GM12874 (cell line): ENCODE data around the gene SECISBP2.

ENCODE experiments used
- TF ChIP-seq, protein P1 (sequence below): IDR thresholded peaks from 2 replicates; pipeline ENCODE4 v1.5.1; 2011; ENCODE audit warnings: low read depth, mild to moderate bottlenecking, control low read depth, low read length, moderate library complexity; ENCODE audit not compliant: insufficient read depth

SECISBP2 gene

DNA sequence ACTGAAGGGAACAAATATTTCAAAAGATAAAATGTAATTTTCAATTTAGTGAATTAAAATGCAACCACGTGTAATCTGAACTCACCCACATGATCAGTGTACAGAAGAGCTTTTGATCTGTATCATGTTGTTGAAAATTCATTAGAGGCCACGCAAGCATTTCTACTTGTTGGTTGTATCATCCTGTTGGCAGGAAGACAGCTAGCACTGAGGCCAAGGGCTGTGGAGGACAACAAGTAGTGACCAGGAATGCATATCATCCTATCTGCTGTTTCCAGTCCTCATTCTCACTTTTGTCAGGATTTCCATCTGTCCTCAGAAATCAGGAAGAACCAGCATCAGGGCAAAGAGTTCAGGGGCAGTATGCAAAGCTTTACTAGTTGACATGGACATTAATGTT is 37.2 kb upstream of the SECISBP2 start:
- TF ChIP-seq, protein P1, sequence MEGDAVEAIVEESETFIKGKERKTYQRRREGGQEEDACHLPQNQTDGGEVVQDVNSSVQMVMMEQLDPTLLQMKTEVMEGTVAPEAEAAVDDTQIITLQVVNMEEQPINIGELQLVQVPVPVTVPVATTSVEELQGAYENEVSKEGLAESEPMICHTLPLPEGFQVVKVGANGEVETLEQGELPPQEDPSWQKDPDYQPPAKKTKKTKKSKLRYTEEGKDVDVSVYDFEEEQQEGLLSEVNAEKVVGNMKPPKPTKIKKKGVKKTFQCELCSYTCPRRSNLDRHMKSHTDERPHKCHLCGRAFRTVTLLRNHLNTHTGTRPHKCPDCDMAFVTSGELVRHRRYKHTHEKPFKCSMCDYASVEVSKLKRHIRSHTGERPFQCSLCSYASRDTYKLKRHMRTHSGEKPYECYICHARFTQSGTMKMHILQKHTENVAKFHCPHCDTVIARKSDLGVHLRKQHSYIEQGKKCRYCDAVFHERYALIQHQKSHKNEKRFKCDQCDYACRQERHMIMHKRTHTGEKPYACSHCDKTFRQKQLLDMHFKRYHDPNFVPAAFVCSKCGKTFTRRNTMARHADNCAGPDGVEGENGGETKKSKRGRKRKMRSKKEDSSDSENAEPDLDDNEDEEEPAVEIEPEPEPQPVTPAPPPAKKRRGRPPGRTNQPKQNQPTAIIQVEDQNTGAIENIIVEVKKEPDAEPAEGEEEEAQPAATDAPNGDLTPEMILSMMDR, result no peak

DNA sequence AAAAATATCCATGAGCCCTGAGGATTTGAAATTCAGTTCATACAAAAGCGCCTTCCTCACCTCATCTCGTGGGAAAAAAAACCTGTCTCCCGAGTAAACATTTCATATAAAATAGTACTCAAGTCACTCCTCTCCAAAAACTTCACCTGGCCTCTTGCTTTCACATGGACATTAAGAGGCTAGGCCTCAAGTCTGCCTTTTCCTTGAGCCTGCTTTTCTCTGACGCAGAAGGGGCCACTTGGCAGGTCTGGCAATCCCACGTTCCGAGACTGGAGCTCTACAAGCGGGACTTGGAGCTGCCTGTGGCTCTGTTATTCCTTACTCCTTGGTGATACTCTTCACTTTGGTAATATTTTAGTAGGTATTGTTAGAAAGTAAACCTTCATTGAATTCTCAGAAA is 34.2 kb upstream of the SECISBP2 start:
- TF ChIP-seq, protein P1, result no peak

DNA sequence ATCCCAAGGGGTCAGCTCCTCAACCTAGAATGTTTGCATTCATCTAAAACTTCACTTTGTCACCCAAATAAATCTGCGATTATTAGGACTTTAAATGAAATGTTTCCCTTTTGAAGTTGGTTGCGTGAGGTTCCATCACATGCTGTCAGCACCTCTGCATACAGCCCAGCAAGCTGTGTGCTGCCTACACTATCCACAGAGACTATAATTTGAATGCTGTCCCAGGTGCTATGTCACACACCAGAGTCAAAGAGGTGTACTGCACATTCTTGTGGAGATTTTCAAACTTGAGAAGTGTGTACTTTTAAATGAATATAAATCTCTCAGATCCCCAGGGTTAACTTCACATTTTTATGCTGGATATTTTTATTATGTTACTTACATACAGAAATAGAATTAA is 26.6 kb upstream of the SECISBP2 start:
- TF ChIP-seq, protein P1, result no peak

DNA sequence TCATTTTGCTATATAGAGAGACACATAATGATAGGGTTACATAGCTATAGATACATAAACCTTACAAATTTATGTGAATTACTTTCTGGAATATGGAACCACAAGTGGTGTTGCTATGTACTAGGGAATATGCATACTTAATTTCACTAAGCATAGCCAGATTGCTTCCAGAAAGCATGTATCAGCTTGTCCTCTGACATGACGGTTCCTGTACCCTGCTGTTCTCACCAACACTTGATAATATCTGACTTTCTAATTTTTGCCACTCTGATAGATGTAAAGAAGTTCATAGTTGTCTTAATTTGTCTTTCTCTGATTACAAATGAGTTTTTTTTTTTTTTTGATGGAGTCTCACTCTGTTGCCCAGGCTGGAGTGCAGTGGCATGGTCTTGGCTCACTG is 25.3 kb upstream of the SECISBP2 start:
- TF ChIP-seq, protein P1, result no peak

DNA sequence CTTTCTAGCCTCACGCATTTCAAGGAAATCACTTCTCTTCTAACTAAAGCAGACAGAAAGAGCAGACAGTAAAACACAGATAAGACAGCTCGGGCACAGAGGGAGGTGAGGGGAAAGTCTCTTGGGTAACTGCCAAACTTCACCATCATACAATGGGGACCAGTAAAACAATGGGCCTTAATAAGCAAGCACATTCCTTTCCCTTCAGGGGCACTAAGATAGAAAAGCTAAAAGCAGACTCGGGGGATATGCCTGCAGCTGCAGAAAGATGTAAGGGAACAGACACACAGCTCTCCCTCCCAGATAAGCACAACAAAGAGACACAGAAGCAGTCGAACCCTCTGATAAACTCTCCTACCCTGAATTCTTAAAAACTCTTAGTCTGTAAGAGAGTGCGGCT is 22.9 kb upstream of the SECISBP2 start:
- TF ChIP-seq, protein P1, result no peak

DNA sequence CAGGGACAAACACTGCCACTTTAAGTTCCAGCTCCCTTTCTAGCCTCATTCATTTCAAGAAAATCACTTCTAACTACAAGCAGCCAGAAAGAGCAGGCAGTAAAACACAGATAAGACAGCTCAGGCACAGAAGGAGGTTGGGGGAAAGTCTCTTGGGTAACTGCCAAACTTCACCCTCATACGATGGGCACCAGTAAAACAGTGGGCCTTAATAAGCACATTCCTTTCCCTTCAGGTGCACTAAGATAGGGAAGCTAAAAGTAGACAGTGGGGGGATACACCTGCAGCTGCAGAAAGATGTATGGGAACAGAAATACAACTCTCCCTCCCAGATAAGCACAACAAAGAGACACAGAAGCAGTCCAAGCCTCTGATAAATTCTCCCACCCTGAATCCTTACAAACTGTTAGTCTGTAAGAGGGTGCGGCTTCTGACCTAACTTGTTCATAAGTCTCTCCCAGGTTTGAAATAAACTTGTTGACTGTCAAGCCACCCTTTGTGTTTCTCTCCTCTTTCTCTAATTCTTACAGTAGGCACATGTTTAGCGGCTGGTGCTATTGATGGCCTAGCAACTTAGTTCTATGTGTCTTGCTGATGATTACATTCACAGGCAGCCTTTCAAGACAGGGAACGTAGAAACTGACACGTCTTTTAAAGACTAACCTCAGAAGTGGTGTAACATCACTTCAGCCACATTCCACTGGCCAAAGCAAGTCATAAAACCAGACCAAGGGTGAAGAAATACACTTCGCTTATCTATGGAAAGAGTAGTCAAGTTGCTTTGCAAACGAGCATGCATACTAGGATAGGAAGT is 14.1 kb upstream of the SECISBP2 start:
- TF ChIP-seq, protein P1, result no peak

DNA sequence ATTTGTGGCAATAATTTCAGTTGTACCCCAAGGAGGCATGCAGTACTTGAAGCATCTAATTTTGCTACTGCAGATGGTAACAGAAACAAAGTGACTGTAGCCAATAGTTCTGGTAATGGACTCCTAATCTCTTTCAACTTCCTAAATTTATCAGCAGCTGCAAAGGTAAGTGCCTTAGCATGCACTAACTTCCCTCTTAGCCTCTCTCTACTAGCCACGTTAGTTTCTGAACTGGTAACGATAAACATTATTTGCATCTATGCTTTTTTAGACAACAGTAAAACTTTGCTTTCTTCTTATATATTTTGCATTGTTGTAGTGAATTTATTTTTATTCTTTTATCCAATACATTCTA is 13.5 kb upstream of the SECISBP2 start:
- TF ChIP-seq, protein P1, result no peak
